GM12878 (cell line): ENCODE results near the gene AFAP1. TPM values are rescaled to one million over a fixed set of nuclear protein-coding genes. Genes with fewer than 3 reads are reported as not detected.

Source experiments
- ATAC-seq: fragments of 200-7000 bp; cut with Tn5 transposase; 3 replicates; pipeline ENCODE4 v1.9.1; 2020; ENCODE audit warnings: mild to moderate bottlenecking, moderate library complexity
- BruUV-seq: library from RNA; stranded (reverse); fragments of 400-500 nt; replicated peaks from 2 replicates; lab custom pipeline; 2021; lab: Mats Ljungman, UMichigan
- CTCF ChIA-PET: fragments of 300-600 bp; sonication (Branson Sonifier 250); formaldehyde crosslinking; extraction: SDS; loops from one replicate; lab custom pipeline; 2021; ENCODE audit warnings: inconsistent platforms; lab: Yijun Ruan, JAX
- POLR2A ChIA-PET: fragments of 350-600 bp; formaldehyde crosslinking; extraction: SDS; loops from one replicate; lab custom pipeline; 2021; ENCODE audit warnings: inconsistent platforms; lab: Charles Lee
- RAD21 ChIA-PET: fragments of 300-600 bp; sonication (Branson Sonifier 250); formaldehyde crosslinking; loops from one replicate; lab custom pipeline; 2023; ENCODE audit warnings: antibody characterized with exemption; ENCODE audit not compliant: unreplicated experiment; lab: Charles Lee
- SMC1A ChIA-PET: fragments of 300-600 bp; sonication (Branson Sonifier 250); formaldehyde crosslinking; loops from one replicate; lab custom pipeline; 2023; ENCODE audit not compliant: unreplicated experiment, uncharacterized antibody; lab: Charles Lee
- DNase-seq: peaks from one replicate; pipeline ENCODE4 v3.0.0-alpha.2; 2011; ENCODE audit warnings: low read depth, low spot score
- FAIRE-seq: peaks from 3 replicates; lab custom pipeline; 2011; peaks lifted over from hg19 to GRCh38; lab: Jason Lieb, UNC
- H2AFZ ChIP-seq: 2 replicates; pipeline ENCODE4 v1.6.0; 2011; ENCODE audit warnings: low read depth, low read length, control low read depth; ENCODE audit not compliant: control insufficient read depth
- H3K27ac ChIP-seq: 2 replicates; pipeline ENCODE4 v1.5.1; 2011; ENCODE audit warnings: control low read depth; ENCODE audit not compliant: control insufficient read depth, insufficient read depth
- H3K27me3 ChIP-seq, 2 experiments: replicated peaks in 1 of 2; 2 replicates each; pipeline versions ENCODE4 v1.6.0 to v1.6.1; 2011; ENCODE audit warnings: low read length in 1 of 2; ENCODE audit not compliant: control insufficient read depth in 2 of 2, insufficient read depth in 2 of 2
- H3K36me3 ChIP-seq, 2 experiments: 2 replicates each; pipeline ENCODE4 v1.5.1; 2011; ENCODE audit warnings: low read length in 1 of 2; ENCODE audit not compliant: control insufficient read depth in 2 of 2, insufficient read depth in 2 of 2
- H3K4me1 ChIP-seq: 2 replicates; pipeline ENCODE4 v1.6.1; 2011; ENCODE audit warnings: mild to moderate bottlenecking, low read length, moderate library complexity, mixed read lengths; ENCODE audit not compliant: control insufficient read depth, insufficient read depth
- H3K4me2 ChIP-seq: 2 replicates; pipeline ENCODE4 v1.6.0; 2011; ENCODE audit warnings: control low read depth; ENCODE audit not compliant: control insufficient read depth, insufficient read depth
- H3K4me3 ChIP-seq: fragments of 200-600 bp; sonication (generic); 2 replicates; pipeline ENCODE4 v1.5.1; 2016
- H3K79me2 ChIP-seq: 2 replicates; pipeline ENCODE4 v1.6.0; 2011; ENCODE audit warnings: low read length; ENCODE audit not compliant: control insufficient read depth, insufficient read depth
- H3K9ac ChIP-seq: 2 replicates; pipeline ENCODE4 v1.8.0; 2011; ENCODE audit warnings: low read length, control low read depth, mixed read lengths; ENCODE audit not compliant: control insufficient read depth, insufficient read depth
- H3K9me3 ChIP-seq: replicated peaks from 3 replicates; pipeline ENCODE4 v1.5.1; 2011; ENCODE audit warnings: mild to moderate bottlenecking, low read length; ENCODE audit not compliant: control insufficient read depth, insufficient read depth
- H4K20me1 ChIP-seq: 2 replicates; pipeline ENCODE4 v1.6.0; 2011; ENCODE audit not compliant: control insufficient read depth, insufficient read depth
- ATF2 ChIP-seq: IDR thresholded peaks from 2 replicates; pipeline ENCODE4 v1.6.1; 2012; ENCODE audit warnings: low read length, inconsistent platforms
- EZH2 ChIP-seq: IDR thresholded peaks from 2 replicates; pipeline ENCODE4 v1.6.1; 2012; ENCODE audit warnings: low read depth, mild to moderate bottlenecking, control low read depth, inconsistent platforms, low read length, borderline replicate concordance; ENCODE audit not compliant: control insufficient read depth
- POLR2A ChIP-seq: IDR thresholded peaks from 2 replicates; pipeline ENCODE4 v1.6.1; 2011; ENCODE audit warnings: low read depth, mild to moderate bottlenecking, low read length
- REST ChIP-seq: IDR thresholded peaks from 2 replicates; pipeline ENCODE4 v1.6.1; 2012; ENCODE audit warnings: mild to moderate bottlenecking, low read depth, low read length
- RUNX3 ChIP-seq: IDR thresholded peaks from 2 replicates; pipeline ENCODE4 v1.6.1; 2012; ENCODE audit warnings: low read length, inconsistent platforms
- YBX1 ChIP-seq: fragments of 450-650 bp; IDR thresholded peaks from 2 replicates; pipeline ENCODE4 v1.6.1; 2016; ENCODE audit warnings: antibody characterized with exemption
- WGBS: methylation state at CpG from one replicate; pipeline ENCODE4 v1.1.6; 2016; ENCODE audit warnings: low lambda C conversion rate; ENCODE audit not compliant: insufficient replicate concordance, insufficient coverage; ENCODE audit errors: missing lambda C conversion rate; 5-methylcytosine and 5-hydroxymethylcytosine counted together
- in situ Hi-C: fragments of 300-500 bp; cut with MboI; formaldehyde crosslinking; loops from 9 replicates; pipeline ENCODE4 v1.14.3; 2018; ENCODE audit warnings: mixed read lengths
- intact Hi-C: fragments of 100-400 bp; cut with micrococcal nuclease; formaldehyde crosslinking; loops from one replicate; pipeline ENCODE4 v1.14.2; 2022; ENCODE audit not compliant: unreplicated experiment
- polyA plus RNA-seq, 11 experiments: library from polyadenylated mRNA; depleted of rRNA in 4 of 11; unstranded in 6 of 11; stranded (reverse) in 5 of 11; fragments of >200 nt; fragmentation: Nextera tagmentation in 4 of 11; fragmentation: Illumina TruSeq in 1 of 11; extraction: Ambion mirVana in 4 of 11; extraction: Trizol in 1 of 11; gene quantifications; 1 replicate in 1 of 11; 2 replicates in 10 of 11; pipeline versions ENCODE4 v1.2.1 to v1.2.3, GENCODE V29; 2011 to 2016; ENCODE audit warnings: inconsistent platforms in 2 of 11, missing spikeins in 2 of 11, low read depth in 1 of 11
- total RNA-seq, 4 experiments: library from RNA; depleted of rRNA in 3 of 4; stranded (reverse); fragments of >200 nt in 3 of 4; fragmentation: Illumina TruSeq in 1 of 4; extraction: Trizol in 1 of 4; gene quantifications; 2 replicates each; pipeline versions ENCODE4 v1.2.1 to v1.2.3, GENCODE V29; 2013 to 2021

Gene AFAP1
- total and polyA plus RNA-seq, 10 of the 15 experiments (the other 5 are each of a cell fraction or from before 2014, with no cell fraction given), result 0.02 to 0.23 (median 0.09) TPM; not detected in 1

GRCh38 chr4:7797330-7797729 is 142.3 kb downstream of the AFAP1 start:
- in situ Hi-C loops (no loop called here), intact Hi-C loops (no loop called here)
- Histone ChIP-seq H3K79me2 (no peaks in the 10 kb centered on the region), H3K4me1 (peaks cover 9% of the 10 kb centered on the region), H3K4me2 (no peak overlapping the region), H3K9me3 (no peaks in the 10 kb centered on the region; the same call in 2 of the 3 replicates), H3K27me3 (peaks cover 0 to 3% of the 10 kb centered on the region in 2 experiments; a peak in 1 of 4 replicates), H2AFZ (no peak overlapping the region), H3K36me3 (no peaks in the 10 kb centered on the region), H3K9ac (no peak overlapping the region), H3K4me3 (no peak overlapping the region), H4K20me1 (no peaks in the 10 kb centered on the region), H3K27ac (no peak overlapping the region)
- FAIRE-seq (no peak), DNase-seq (no peak), ATAC-seq (no peak)
- no TSS peak for BruUV-seq
- ChIA-PET POLR2A (no interaction called here), CTCF (no interaction called here), RAD21 (no interaction called here), SMC1A (no interaction called here)
- TF ChIP-seq RUNX3, result no peak
- no peak for TF ChIP-seq ATF2
- TF ChIP-seq YBX1, result no peak
- TF ChIP-seq REST, result no peak
- TF ChIP-seq EZH2, result no peak
- no peak for TF ChIP-seq POLR2A
- WGBS, result 80% methylated on average over 11 of the region's 11 CpGs
